HG02943 (cell line): ENCODE results near the gene RHEX.

ENCODE experiments used
- ATAC-seq: cut with Tn5 transposase; IDR thresholded peaks from one replicate; pipeline ENCODE4 v1.9.1; 2021; ENCODE audit warnings: mild to moderate bottlenecking, low read depth, moderate library complexity; ENCODE audit not compliant: unreplicated experiment

Gene RHEX

DNA sequence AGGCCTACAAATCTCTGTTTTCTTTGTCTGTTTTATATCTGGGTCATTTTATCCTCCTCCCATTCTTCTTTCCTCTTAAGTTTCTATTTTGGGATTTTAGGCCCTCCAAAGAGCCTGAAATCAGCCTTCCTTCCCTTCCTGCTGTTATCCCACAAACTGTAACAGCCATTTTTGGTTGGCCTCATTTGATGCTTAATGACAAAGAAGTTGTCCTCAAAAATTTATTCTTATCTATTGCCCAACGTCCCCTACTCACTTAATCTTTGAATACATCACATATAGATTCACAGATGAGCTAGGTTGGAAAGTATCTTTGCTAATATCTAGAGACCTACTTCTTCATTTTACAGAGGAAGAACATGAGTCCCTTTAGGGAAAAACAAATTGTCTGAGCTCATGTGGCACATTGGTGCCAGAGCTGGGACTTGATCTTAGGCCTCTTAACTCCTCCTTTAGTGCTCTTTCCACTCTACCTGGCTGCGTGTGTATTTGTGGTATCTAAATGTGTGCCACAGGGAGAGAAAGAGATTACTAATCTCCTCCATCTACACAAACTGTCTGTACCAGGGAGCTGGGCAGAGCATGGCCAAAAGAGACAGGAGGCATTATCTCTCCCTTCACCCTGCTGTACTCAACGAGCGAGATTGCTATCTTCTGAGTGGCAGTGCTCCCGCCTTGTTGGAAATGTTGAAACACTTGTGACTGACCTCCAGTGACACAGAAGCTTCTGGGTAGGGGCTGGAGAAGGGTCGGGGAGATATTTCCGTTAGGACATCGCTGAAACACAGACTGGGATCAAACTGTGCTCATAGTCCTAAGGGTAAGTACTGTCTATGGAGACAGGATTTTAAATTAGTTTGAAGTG, 30.1 kb downstream of the RHEX start:
- ATAC-seq, result no peak

DNA sequence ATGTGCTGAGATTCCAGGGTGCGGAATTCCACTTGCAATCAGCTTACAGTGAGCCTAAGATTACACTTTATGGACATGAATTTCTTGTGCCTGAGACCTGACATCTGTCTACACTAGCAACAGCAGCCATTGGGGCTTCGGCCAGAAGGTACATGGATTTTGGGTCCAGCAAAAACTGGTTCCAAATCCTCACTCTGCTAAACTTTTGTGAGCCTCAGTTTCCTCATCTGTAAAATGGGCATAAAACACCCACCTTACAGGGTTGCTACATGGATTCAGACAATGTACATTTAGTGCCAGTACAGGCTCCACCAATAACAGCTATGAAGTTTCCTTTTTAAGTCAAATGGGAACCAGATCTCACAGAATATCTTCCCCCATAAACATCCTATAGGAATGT, 30.8 kb downstream of the RHEX start:
- no peak for ATAC-seq

DNA sequence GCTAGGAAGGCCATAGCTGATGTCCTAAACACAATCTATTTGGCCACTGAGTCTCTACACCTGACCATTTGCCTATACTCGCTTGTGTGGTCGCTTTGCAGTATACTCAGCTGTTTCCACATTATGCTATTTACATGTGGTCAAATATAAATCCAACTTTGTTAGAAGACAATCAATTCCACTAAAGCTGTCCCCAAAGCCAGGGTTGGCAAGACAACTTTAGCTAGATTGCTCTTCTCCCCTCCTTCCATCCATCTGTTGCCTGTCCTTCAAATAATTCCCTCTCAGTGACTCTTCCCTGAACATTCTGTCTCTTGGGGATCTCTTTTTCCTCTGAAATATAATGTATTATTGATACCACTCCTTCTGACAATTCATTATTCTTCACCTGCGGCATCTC, 34.1 kb downstream of the RHEX start:
- ATAC-seq, result no peak

DNA sequence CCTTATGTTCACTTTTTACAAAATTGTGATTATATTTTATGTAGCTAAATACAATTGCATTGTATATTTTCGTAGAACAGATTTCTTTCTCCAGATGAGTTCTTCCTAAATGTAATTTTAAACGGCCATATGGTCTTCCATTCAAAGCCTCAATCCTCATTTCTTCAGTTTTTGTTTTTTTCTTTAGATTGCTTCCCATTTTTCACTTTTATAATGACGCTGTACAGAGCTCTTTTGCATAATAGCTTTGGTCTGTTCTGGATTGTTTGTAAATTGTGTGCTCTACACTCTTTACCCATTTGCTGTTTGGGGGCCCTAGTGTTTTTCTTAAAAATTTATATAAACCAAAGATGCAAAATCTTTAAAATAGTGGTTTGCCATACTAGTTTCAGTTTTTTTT, 36.4 kb downstream of the RHEX start:
- ATAC-seq, result no peak

DNA sequence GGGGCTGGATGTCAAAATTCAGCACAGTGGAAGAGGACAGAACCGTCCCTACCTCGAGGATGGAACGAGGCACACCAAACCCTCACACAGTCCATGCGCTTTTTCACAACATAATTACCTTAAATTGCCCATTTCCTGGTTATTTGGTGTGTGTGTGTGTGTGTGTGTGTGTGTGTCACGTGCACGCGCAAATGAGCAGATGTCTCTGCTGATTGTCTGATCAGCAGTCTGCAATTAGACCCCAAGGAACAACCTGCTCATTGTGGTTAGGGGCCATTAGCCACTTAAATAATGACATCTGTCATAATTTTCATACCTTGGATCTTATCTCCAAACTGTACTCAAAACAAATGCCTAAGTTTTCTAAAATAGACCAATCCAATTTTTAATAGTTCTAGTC, 41.1 kb downstream of the RHEX start:
- no peak for ATAC-seq

DNA sequence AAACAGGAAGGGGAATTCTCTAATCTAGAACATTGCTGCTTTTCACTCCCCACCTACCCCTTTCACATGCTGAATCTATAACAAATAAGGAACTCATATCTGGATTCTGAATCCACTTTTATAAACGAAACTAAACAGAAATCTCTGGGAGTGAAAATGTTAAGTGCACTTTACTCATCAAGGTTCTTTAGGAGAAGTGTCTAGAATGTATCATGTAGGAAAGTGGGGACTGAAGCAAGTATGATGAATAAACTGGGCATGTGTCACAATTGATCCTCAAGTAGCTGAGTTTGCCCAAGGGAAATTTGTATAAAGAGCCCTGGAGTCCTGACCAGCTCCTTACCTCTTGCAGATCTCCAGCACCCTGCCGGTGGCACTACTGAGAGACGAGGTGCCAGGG, 44.4 kb downstream of the RHEX start:
- no peak for ATAC-seq

DNA sequence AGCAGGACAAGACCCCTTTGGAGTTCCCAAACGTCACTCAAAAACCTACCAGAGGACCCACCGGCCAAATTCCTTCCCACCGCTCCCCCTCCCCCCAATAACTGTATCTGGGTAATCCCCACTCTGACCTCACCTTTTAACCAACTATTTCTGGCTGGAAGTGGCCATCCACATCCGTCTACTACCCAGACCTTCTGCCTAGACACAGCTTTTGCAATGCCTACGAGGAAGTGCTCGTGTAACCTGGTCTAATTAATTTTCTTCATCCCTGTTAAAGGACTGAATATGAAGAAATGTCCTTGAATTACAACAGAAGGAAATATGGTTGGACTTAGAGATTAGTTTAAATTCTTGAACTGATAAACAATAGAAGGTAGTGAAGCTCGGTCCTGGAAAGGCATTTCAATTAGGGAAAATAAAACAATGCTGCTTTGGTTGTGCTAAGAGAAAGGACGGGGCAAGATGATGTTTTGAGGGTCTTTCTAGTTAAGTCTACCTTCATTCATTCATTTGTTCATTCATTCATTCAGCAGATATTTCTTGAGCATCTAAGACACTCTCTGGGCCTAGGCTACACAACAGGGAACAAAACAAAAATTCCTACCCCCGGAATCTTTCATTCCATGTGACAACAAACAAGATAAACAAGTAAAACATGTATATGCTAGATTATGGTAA, 45.4 kb downstream of the RHEX start:
- no peak for ATAC-seq

DNA sequence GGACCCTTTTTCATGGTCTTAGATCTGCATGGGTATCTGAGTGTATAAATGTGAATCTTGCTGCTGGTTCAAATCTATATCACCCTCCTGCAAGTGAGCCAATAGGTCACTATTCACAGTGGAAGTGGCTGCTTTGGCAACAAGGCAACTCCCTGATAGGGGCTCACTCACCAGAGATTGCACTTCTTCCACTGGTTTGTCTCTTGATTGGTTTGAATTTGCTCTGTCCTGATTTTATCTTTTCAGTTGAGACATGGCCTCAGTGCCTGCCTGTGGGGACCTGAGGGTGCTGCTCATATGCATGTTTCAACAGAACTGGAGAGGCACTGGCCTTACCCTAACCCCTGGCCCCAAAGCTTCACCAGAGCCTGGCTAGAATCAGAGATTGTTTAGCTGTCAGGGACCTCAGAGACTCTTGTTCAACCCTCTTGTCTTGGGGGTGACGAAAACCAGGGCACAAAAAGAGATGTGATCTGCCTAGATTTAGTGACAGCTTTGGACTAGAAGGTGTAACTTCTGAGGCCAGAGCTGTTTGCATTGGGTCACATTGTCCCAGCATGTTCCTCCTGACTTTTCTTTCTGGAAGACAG, 47.3 kb downstream of the RHEX start:
- no peak for ATAC-seq

DNA sequence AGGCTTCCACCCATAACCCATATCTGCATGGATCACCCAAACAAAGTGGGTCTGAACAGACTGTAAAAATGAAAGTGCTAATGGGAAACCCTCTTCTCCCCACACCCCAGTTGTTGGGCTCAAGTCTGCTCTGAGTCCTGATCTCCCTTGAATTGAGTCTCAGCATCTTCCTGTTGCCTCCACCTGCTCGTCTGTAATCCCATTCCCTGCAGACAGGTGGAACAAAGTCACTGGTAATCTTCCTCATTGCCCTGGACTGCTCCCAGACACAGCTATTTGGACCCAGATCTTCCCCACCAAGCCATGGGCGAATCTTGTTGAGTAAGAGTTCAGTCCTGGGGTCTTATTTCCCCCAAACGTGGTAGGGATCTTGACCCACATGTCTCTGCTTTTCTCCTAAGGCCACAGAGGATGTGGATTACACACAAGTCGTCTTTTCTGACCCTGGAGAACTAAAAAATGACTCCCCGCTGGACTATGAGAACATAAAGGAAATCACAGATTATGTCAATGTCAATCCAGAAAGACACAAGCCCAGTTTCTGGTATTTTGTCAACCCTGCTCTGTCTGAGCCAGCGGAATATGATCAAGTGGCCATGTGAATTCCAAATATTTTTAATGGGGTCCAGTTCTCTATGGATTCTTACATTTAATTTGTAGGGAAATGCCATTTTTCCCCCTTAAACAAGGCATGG, 48.5 kb downstream of the RHEX start:
- no peak for ATAC-seq

DNA sequence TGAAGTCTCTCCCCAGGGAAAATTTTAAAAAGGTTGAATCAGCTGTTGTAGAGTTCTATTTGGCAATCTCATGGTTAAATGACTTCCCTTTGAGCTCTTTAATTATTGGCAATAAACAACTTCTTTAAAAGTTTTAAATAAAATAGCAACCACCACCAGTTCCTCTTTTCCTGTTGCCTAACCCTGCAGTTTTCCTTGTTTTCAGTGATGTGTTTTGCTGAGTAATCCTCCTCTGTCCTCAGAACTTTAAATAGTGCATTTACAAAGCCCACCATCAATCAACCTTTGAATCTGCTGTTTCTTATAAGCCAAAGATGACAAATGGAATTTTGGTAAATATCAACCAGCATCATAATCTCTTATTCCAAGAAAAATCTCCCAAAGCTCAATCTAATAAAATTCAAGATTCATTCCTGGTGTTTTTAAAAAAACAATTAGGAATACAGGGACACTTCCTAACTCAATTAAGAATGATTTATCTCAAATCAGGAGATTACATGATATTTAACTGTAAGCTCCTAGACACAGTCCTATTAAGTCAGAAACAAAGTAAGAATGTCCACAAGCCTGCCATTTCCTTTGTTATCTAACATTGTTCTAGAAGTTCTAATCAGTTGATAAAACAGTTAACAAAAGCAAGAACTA, 49.4 kb downstream of the RHEX start:
- ATAC-seq, result no peak

DNA sequence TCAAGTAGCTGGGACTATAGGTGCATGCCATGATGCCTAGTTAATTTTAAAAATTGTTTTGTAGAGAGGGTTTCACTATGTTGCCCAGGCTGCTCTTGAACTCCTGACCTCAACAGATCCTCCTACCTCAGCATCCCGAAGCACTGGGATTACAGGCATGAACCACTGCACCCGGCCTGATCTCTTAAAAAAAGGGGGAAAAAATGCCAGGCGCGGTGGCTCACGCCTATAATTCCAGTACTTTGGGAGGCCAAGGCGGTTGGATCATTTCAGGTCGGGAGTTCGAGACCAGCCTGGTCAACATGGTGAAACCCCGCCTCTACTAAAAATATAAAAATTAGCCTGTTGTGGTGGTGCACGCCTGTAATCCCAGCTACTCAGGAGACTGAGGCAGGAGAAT, 51.0 kb downstream of the RHEX start:
- no peak for ATAC-seq

DNA sequence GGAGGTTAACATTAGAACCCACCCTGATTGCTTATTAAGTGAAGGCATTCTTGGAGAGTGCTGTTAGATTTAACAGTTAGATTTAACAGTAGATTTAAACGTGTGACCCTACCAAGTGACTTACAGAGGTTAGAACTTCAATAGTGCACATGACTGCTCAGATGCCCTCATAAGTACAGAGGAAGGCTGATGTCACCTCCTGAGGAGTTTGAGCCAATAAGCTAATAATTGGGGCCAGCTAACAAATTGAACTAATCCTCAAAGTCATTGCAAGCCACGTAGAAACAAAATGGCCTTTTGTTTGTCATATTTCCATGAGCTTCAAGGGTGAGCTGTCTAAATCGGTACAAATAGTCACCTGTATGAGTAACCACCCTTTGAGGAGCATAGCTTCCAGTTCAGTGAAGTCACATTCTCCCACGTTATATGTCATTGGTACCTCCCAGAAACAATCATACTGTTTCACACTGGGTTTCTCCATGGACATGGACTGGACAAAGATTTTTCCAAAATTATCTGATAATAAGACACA, 52.6 kb downstream of the RHEX start:
- ATAC-seq, result no peak

DNA sequence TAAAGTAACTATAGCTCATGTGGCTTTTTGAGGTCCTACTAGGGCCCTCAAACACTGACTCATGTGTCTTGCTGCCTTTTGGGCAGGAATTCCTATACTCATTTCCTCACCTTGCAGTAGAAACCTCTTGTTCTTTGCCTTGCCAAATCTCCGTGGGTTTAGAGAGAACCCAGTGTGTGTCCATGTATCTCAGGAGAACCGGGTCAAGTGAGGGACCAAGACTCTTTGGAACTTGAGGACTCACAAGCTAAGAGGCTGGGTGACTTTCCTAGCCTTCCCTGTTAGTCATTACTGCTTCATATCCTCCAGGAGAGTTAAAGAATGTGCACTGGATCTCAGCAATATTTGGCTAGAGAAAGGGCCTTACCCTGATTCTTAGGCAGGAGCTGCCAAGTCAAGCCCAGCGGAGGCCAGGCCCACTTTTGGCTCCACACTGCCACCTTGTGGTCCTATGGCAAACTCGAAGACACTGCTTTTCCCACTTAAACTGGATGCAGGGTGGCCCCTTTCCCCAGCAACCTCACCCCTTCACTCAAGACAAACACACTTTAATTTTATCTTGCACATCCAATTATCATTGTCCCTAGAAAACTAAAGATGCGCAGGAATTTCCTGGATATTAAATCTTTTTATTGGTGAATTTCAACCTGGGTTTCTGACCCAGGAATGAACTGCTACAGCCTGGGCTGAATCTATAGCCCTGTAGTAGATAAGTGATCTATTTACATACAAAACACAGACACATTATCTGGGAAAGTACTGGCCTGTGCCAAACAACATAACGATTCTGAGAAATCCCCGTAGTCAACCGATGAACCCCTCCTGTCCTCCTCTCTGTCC, 53.6 kb downstream of the RHEX start:
- no peak for ATAC-seq

DNA sequence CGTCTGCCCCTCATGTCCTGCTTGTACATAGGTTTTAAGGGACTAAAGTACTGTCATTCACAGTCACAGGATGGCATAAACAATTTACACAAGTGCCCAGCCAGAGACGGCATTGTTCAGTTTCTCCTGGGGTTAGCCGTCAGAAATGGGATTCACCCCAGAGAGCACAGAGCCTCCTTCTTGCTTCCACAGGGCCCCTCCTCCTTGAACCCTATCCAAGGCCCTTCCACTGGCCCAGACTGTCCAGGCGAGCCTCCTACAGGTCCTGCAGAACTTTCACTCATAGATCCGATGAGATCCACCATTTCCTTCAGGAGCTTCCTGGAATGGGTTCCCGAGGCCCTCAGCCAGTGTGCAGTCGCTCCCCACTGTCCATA, 54.2 kb downstream of the RHEX start:
- ATAC-seq, result no peak

DNA sequence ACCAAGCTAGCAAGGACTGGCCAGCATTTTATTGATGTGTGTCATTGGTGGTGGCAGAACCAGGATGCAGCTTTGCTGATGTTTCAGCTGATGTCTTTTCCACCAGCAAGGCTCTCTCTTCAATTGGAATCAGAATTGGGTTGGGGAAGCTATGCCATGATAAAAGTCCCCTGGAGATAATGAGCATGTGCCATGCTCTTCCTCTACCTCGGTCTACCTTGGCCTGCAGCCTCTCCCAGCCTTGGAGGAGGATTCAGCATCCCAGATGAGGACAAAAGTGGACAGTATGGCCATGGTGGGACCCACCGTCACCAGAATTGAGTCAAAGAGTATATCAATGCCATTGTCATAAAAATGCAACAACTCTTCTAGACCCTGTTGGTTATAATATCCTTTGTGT, 55.7 kb downstream of the RHEX start:
- no peak for ATAC-seq

DNA sequence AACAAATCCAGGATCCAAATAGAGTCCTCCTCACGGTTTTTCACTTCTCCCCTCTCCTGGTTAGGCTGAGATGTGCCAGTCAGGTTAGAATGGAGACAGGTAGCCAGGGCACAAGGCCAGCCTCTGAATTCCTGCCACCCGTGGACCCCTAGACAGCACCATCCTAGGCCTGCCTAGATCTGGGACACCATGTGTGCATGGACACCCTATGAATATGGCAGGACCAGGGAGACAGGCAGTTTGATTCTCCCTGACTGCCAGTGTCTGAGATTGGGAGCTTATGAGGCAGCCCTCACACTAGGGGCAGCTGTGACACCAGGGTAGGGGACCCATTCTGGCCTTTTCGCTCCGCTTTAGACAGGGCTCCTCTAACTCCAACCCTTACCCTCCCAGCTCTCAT, 56.7 kb downstream of the RHEX start:
- ATAC-seq, result no peak

DNA sequence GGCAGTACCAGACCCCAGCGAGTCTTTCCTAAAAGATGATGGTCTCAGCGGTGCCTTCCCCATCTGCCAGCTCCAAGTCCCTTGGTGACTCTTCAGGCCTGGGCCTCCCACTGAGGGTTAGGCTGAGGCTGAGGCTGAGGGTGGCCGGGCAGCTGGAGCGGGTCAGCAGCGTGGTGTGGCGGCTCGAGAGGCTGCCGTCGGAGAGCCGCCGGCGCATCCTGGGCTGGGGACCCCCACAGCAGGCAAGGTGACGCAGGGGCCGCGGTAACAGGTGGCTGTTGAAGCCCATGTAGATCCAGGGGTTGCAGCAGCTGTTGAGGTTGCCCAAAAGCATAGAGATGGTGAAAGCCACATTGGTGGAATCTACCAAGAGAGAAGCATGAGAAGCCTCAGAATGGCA, 57.2 kb downstream of the RHEX start:
- no peak for ATAC-seq

DNA sequence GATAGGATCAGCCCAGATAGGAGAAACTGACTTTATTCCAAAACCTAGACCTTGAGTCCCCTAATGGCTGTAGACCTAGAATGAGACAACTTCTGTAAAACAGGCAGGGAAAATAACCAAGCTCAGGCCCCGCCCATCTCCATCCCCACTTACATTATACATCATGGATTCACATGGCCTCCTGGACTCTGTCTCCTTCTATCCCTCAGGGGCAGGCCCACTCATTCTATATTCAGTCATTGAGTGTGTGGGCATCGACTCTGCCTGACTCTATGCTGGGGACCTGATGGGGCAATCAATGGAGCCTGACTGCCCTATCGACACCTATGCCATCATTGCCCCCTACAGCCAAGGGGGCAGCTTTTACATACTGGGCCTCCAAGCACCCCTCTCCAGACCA, 57.8 kb downstream of the RHEX start:
- no peak for ATAC-seq

DNA sequence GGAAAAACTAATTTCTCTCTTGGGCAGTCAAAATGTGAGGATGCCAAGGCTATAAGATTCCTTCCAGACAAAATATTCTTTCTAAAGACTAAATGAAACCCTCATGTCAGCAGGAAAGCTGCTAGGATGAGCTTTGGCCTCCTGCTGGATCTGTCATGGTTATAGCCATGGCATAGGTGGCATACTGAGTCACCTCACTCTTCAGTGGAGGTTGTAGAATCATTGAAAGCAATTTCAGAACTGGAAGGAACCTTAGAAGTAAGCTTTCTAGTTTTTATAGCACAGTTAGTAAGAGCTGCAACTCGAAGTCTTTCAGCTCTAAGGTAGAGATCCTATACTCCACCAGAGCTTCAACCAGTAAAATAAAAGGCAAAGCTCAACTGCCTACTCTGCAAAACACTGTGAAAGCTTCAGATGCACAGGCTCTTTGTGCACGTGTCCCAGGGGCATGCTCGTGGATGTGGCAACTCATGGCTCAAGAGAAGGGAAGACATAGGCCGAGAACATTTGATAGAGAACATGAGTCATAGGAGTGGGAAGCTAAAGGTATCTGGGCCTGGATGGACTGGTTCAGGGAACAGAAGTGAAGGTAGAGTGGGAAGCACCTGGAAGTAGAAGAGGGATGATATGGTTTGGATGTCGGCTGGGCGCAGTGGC, 58.4 kb downstream of the RHEX start:
- ATAC-seq, result no peak
